K562 (cell line): ENCODE data around the gene PLCB4.

Experiments
- CHD2 ChIP-seq: IDR thresholded peaks from 2 replicates; pipeline ENCODE4 v1.6.1; 2011; ENCODE audit warnings: low read depth, low read length
- ESRRA ChIP-seq: fragments of 450-650 bp; IDR thresholded peaks from 2 replicates; pipeline ENCODE4 v1.6.1; 2014; ENCODE audit warnings: low read depth, mild to moderate bottlenecking, moderate library complexity, borderline replicate concordance
- HNRNPLL ChIP-seq: fragments of 200-400 bp; formaldehyde crosslinking; IDR thresholded peaks from 2 replicates; pipeline ENCODE4 v1.6.1; 2017; ENCODE audit warnings: low read length, low read depth, mild to moderate bottlenecking; ENCODE audit not compliant: poor library complexity, severe bottlenecking
- RBM25 ChIP-seq: fragments of 200-400 bp; formaldehyde crosslinking; IDR thresholded peaks from 2 replicates; pipeline ENCODE4 v1.6.1; 2018; ENCODE audit warnings: low read length, low read depth, moderate library complexity; ENCODE audit not compliant: severe bottlenecking
- ZBTB7A ChIP-seq: IDR thresholded peaks from 2 replicates; pipeline ENCODE4 v1.6.1; 2011; ENCODE audit warnings: low read depth, mild to moderate bottlenecking, low read length, moderate library complexity, borderline replicate concordance; ENCODE audit not compliant: control insufficient read depth
- ZNF354B ChIP-seq: fragments of 250-450 bp; sonication (Bioruptor Pico); IDR thresholded peaks from 2 replicates; pipeline ENCODE4 v1.4.0; 2020
- TF ChIP-seq, protein P1 (sequence below): sonication (generic); formaldehyde crosslinking; IDR thresholded peaks from 2 replicates; pipeline ENCODE4 v1.8.1; 2023; ENCODE audit warnings: mild to moderate bottlenecking, missing genetic modification reagents, moderate library complexity
- TF ChIP-seq, protein P2 (sequence below): sonication (generic); formaldehyde crosslinking; IDR thresholded peaks from 2 replicates; pipeline ENCODE4 v1.9.0; 2022; ENCODE audit warnings: mild to moderate bottlenecking, missing genetic modification reagents

DNA sequence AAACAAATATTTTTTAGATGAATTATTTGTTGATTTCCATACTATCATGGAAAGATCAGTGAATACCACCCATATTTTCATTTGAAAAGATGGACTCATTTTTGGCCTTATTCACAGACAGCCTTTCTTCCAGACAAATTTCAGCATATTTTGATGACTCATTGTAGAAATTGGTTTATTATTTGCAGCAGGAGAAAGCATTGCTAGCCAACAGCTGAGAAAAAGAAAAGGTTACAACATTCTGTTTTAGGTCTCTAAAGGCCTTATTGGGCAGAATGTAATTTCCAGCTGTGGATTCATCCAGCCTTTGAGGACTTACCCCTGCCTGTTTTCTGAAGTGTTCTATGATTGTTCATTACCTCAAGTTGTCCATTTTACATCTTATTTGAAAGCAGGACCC, 201.9 kb downstream of the PLCB4 start:
- TF ChIP-seq ZNF354B (CRISPR knock-in tag) (no peak), CHD2 (no peak), RBM25 (no peak), HNRNPLL (no peak), ESRRA (no peak), ZBTB7A (no peak)
- TF ChIP-seq, protein P1, sequence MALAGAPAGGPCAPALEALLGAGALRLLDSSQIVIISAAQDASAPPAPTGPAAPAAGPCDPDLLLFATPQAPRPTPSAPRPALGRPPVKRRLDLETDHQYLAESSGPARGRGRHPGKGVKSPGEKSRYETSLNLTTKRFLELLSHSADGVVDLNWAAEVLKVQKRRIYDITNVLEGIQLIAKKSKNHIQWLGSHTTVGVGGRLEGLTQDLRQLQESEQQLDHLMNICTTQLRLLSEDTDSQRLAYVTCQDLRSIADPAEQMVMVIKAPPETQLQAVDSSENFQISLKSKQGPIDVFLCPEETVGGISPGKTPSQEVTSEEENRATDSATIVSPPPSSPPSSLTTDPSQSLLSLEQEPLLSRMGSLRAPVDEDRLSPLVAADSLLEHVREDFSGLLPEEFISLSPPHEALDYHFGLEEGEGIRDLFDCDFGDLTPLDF (CRISPR knock-in tag) = no peak
- TF ChIP-seq, protein P2, sequence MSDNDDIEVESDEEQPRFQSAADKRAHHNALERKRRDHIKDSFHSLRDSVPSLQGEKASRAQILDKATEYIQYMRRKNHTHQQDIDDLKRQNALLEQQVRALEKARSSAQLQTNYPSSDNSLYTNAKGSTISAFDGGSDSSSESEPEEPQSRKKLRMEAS (CRISPR knock-in tag) = no peak
